ENCODE measurements around the gene MPRIP. TPM values are rescaled to one million over a fixed set of nuclear protein-coding genes. Genes with fewer than 3 reads are reported as not detected.
A peak's percentile ranks its signal among the peaks of the same experiment; 100 is the strongest.
"Not testable (repeated sequence)": the region's sequence is repeated elsewhere in the genome, so short reads cannot be mapped to it uniquely, and the experiment has no call there.

Gene MPRIP, protein sequence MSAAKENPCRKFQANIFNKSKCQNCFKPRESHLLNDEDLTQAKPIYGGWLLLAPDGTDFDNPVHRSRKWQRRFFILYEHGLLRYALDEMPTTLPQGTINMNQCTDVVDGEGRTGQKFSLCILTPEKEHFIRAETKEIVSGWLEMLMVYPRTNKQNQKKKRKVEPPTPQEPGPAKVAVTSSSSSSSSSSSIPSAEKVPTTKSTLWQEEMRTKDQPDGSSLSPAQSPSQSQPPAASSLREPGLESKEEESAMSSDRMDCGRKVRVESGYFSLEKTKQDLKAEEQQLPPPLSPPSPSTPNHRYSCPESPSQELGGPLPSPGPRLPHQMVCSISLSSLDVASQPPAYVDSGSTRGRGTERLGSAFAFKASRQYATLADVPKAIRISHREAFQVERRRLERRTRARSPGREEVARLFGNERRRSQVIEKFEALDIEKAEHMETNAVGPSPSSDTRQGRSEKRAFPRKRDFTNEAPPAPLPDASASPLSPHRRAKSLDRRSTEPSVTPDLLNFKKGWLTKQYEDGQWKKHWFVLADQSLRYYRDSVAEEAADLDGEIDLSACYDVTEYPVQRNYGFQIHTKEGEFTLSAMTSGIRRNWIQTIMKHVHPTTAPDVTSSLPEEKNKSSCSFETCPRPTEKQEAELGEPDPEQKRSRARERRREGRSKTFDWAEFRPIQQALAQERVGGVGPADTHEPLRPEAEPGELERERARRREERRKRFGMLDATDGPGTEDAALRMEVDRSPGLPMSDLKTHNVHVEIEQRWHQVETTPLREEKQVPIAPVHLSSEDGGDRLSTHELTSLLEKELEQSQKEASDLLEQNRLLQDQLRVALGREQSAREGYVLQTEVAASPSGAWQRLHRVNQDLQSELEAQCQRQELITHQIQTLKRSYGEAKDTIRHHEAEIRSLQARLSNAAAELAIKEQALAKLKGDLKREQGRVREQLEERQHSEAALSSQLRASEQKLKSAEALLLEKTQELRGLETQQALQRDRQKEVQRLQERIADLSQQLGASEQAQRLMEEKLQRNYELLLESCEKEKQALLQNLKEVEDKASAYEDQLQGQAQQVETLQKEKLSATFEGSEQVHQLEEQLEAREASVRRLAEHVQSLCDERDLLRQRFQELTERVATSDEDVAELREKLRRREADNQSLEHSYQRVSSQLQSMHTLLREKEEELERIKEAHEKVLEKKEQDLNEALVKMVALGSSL (N-terminal part only)
- 214 TPM for total RNA-seq

DNA sequence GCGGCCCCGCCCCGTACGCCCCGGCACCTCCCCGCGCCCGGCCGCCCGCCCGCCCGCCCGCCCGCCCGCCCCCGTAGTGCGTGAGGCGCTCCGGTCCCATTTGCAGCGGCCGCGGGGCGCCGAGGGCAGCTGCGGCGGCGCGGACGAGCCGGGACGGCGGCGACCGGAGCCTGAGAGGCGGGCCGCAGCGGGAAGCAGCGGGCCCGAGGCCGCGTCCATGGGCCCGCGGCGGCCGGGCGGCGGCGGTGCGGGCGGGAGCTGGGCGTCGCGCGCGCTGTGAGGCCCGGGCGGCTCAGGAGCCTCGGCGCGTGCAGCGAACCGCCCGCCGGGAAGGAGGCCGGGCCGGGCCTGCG, at the start of gene MPRIP:
Gene MPRIP (plus strand): TSS at position 74 of the 353 bp plus-strand sequence. CDS start 392 bp downstream, outside the sequence.
- DNase-seq: no peak

DNA sequence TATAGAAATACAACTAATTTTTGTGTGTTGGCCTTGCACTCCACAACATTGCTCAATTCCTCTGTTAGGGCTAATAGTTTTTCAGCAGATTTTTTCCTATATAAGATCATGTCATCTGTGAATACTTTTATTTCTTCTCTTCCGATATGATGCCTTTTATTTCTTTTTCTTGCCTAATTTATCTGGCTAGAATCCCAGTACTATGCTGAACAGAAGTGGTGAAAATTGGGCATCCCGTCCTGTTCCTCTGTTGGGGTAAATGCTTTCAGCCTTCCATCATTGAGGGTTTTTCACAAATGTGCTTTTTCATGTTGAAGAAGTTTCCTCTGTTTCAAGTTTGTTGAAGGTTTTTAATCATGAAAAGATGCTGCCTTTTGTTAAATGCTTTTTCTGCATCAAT, 47.6 kb upstream of the MPRIP start:
- no peak for DNase-seq

- DNase-seq: no peak
Measured at GRCh38 chr17:16995930-16996329, 46.3 kb upstream of the MPRIP start.

GRCh38 chr17:16996726-16997125, 45.5 kb upstream of the MPRIP start:
- not testable (repeated sequence) for DNase-seq

DNA sequence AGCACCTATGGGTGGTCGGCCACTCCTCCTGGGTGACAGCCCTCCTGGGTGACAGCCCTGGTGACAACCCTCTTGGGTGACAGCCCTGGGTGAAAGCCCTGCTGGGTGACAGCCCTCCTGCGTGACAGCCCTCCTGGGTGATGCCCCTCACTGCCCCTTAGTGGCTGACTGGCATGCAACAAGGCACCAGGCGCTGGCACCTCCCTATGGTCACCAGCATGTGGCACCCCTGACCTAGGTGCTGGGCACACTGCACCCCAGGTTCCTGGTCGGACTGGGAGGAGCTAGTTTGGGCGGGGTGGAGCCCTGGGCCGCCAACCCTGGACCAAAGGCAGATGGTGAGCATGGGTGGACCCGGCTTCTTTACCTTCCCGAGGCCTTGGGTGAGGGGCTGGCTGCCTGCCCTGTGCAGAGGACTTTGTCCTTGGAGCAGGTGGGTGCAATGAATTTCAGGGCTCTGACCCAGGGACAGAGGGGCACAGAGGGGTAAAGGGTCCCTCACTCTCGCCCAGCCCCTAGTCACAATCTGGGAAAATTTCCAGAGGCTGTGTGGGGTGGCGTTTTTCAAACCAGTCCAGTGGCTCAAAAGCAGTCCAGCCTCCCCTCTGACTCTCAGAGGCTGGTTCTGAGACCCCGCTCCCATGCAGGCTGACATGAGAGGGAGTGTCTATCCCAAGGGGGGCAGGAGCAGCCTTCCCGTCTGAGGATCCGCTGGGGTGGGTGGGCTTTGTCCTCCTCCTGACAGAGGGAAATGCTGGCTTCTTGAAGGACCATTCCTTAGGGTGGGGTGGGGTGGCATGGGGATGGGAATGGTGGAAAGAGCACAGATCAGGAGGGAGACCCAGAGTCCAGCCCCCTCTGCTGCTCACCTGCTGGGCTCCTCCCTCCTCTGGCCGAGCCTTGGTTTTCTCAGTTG, 44.5 kb upstream of the MPRIP start:
- DNase-seq: no peak

- no peak for DNase-seq
Measured at GRCh38 chr17:16999931-17000625, 42.2 kb upstream of the MPRIP start.

DNA sequence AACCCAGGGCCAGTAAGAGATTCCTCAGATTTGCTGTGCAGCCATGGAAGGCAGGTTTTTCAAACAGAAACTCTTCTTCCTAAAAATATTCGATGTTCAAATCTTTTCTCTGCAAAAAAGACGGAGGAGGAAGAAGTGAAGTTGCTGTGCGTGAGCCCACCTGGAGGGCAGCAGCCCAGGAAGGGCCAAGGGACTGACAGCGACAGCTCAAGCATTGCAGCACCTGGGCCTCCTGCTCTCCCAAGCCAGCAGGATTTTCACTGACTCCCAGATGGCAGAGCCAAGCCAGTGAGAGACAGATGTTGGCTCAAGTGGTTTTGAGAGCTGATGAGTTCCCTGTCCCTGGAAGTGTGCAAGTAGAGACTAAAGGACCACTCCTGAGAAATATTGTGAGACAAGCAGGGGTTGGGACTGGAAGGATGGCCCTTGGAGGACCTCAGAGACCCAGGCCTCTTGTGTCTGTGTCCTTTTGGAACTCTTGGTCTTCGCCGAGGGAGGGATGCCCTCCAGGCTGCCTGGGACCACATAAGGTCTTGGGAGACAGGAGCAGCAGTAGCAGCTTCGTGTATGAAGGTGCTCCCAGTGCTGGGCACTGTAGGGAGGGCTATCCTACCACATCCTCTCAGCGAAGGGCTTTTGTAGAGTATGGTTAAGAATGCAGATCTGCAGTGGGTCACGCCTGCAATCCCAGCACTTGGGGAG, 41.0 kb upstream of the MPRIP start:
- no peak for DNase-seq

DNA sequence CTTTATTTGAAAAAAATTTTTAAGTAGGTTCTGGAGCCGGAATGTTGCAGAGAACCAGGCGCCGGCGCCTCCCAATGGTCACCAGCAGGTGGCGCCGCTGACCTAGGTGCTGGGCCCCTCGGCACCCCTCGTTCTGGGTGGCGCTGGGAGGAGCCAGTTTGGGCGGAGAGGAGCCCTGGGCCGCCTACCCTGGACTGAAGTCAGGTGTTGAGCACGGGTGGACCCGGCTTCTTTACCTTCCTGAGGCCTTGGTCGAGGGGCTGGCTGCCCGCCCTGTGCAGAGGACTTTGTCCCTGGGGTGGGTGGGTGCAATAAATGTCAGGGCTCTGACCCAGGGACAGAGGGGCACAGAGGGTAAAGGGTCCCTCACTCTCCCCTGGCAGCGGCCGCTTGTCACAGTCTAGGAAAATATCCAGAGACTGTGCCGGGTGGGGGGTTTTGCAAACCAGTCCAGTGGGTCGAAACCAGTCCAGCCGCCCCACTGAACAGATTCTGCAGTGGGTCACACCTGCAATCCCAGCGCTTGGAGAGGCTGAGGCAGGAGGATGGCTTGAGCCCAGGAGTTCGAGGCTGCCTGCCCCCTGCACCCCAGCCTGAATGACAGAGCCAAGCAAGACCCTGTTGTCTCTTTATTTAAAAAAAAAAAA, 40.3 kb upstream of the MPRIP start:
- DNase-seq: peak; percentile 84

GRCh38 chr17:17002731-17003715, 39.2 kb upstream of the MPRIP start:
- not testable (repeated sequence) for DNase-seq

DNA sequence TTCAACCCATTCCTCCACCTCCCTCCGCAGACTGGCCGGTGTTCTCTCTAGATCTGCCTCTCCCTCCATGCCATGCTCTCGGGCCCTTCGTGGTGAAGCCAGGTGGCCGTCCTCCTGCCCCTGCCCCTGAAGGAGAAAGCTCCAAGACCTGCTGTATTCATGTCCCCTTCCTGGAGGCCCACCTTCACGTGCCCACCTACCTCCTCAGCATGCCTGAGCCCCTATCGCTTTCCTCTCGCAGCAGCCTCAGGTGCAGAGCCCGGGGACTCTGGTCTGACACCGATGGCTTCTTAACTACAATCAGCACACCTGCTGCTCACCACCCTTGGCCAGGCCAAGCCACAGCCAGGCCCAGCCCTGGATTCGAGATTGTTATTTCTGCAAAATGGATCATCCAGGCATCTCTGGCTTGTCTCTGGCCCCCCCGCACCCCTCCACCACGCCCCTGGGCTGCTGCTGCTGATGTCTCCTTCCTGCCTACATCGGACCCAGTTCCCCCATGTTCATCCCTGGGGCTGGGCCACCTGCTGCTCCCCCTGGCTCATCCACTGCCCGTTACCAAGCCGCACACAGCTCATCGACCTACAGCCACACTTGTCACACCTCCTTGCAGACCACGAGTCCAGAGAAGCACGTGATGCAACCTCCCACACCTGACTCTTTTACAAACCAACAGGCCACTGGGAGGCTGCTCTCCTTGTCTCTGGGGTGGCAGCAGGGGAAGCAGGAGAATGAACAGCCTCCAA, 37.8 kb upstream of the MPRIP start:
- no peak for DNase-seq

DNA sequence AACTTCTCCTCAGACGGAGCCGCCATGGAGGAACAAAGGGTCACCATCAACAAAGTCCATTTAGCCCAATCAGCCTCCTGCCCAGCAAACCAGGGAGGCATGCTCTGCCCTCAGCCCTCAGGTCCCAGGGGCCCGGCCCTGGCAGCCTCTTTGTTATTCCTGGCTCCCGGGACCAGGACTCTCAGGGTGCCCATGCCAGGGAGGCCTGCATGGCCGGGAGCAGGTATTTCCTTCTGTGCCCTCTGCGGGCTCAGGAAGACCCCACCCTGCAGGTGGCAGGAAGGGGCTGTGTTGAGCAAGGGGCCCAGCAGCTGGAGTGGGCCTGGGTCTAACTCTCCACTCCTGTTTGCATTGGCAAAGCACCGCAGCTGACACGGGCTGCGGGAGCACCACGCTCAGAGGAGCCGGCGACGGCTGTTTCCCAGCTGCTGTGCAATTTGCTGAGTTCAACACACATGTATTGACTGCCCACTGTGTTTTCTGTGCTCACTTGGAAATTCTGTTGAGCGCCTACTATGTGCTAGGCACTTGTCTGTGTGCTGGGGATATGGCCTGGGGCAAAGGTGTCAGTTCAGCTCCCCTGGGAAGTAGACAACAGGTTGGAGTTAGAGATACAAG, 37.2 kb upstream of the MPRIP start:
- peak; percentile 63 for DNase-seq

DNA sequence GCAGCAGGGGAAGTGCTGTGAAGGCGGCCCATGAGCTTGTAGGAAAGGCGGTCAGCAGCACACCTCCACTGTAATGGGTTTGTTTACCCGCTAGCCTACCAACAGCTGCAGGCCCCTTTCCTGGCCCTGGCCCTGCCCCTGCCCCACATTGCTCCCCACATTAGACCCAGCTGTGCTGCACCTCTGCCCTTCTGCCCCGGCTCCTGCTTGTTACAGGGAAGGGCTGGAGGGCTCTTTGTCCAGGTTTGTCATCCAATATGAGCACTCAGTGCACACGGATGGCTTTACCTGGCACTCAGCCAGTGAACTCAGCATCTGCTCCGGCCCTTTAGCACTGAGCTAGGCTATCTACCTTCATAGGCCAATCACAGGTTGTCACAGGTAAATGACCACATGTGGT, 34.4 kb upstream of the MPRIP start:
- DNase-seq: not testable (repeated sequence)

DNA sequence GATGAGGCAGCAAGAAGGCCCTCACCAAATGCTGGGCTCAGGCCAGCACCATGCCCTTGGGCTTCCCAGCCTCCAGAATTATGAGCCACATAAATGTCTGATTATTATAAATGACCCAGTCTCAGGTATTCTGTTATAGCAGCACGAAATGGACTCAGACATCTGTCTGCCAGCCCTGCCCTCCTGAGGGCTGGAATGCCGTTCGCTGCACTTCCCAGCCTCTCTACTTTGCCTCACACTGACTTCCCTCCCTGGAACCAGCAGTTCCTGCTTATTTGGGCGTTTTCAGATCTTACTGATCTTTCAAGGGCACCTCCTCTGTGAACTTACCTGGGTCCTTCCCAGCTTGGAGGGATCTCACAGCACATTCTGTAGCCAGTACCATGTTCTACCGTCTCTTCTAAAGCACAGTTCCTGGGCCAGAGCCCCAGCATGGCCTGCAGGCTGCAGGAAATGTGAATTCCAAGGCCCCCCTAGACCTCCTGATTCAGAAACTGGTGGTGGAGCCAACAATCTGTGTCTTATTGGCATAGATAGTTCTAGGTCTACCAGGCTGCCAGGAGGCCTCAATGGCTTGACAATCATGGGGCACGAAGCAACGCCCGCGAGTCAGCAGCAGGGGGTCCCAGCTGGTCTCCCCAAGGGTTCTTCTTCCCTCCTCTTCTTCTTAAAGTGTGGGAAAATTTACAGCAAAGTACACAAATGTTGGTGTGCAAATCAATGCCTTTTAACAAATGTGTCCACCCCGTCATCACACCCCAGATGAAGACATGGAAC, 33.4 kb upstream of the MPRIP start:
- not testable (repeated sequence) for DNase-seq

- not testable (repeated sequence) for DNase-seq
Measured at GRCh38 chr17:17009972-17010371, 32.3 kb upstream of the MPRIP start.

GRCh38 chr17:17010545-17011034, 31.7 kb upstream of the MPRIP start:
- not testable (repeated sequence) for DNase-seq

Measured in tongue (tissue), 2 donors.